Stromal cell of bone marrow (primary cell): ENCODE data around the gene HEG1.
A peak's percentile ranks its signal among the peaks of the same experiment; 100 is the strongest.

Experiments used
- DNase-seq: peaks from one replicate; pipeline ENCODE4 v3.0.0-alpha.2; 2012; ENCODE audit warnings: low read depth

Gene HEG1

GRCh38 chr3:125069452-125069851 is 13.7 kb upstream of the HEG1 start:
- DNase-seq = no peak

- no peak for DNase-seq
These were observed 12.5 kb upstream of the HEG1 start for GRCh38 chr3:125068265-125068664.

GRCh38 chr3:125067225-125067624 is 11.4 kb upstream of the HEG1 start:
- no peak for DNase-seq

GRCh38 chr3:125062904-125063618 is 7.3 kb upstream of the HEG1 start:
- peak; percentile 64 for DNase-seq

GRCh38 chr3:125061646-125062045 is 5.8 kb upstream of the HEG1 start:
- no peak for DNase-seq

GRCh38 chr3:125061170-125061569 is 5.4 kb upstream of the HEG1 start:
- DNase-seq = peak; percentile 81

- DNase-seq = no peak
These were observed 3.9 kb upstream of the HEG1 start for GRCh38 chr3:125059488-125060245.

- no peak for DNase-seq
These were observed 3.2 kb upstream of the HEG1 start for GRCh38 chr3:125058959-125059358.

- DNase-seq = no peak
These were observed 2.7 kb upstream of the HEG1 start for GRCh38 chr3:125058529-125058928.

GRCh38 chr3:125057186-125057850 is 1.5 kb upstream of the HEG1 start:
- no peak for DNase-seq

- no peak for DNase-seq
These were observed 375 bp downstream of the HEG1 start for GRCh38 chr3:125055331-125055912.

- DNase-seq = peak; percentile 47
These were observed 1.1 kb downstream of the HEG1 start for GRCh38 chr3:125054449-125055329.

- DNase-seq = no peak
These were observed 1.7 kb downstream of the HEG1 start for GRCh38 chr3:125054062-125054448.

- DNase-seq = no peak
These were observed 2.5 kb downstream of the HEG1 start for GRCh38 chr3:125053304-125053699.

GRCh38 chr3:125052624-125053303 is 3.0 kb downstream of the HEG1 start:
- peak; percentile 68 for DNase-seq

GRCh38 chr3:125051715-125052581 is 3.8 kb downstream of the HEG1 start:
- peak; percentile 88 for DNase-seq

GRCh38 chr3:125051205-125051604 is 4.6 kb downstream of the HEG1 start:
- DNase-seq = no peak

- DNase-seq = no peak
These were observed 5.2 kb downstream of the HEG1 start for GRCh38 chr3:125050488-125051090.

- DNase-seq = no peak
These were observed 7.5 kb downstream of the HEG1 start for GRCh38 chr3:125048282-125048681.

- DNase-seq = peak; percentile 56
These were observed 9.8 kb downstream of the HEG1 start for GRCh38 chr3:125045965-125046364.
